H1 (cell line): ENCODE data around the gene RUFY1. TPM values are rescaled to one million over a fixed set of nuclear protein-coding genes. Genes with fewer than 3 reads are reported as not detected.

Experiments
- CBX5 ChIP-seq: fragments of 300-800, 300-1000 bp; sonication (generic); IDR thresholded peaks from 2 replicates; pipeline ENCODE4 v1.7.1; 2016; ENCODE audit warnings: antibody characterized with exemption, low read length, low read depth
- CHD7 ChIP-seq: fragments of 300-600 bp; sonication (generic); IDR thresholded peaks from 2 replicates; pipeline ENCODE4 v1.7.1; 2012; ENCODE audit warnings: low read length, moderate library complexity, mild to moderate bottlenecking, inconsistent platforms; ENCODE audit not compliant: insufficient replicate concordance
- polyA plus RNA-seq, 7 experiments: library from polyadenylated mRNA; depleted of rRNA in 3 of 7; stranded (reverse) in 5 of 7; unstranded in 2 of 7; fragments of >200 nt in 5 of 7; fragments of 200-250 nt in 2 of 7; gene quantifications; 1 replicate in 5 of 7; 2 replicates in 1 of 7; 4 replicates in 1 of 7; pipeline versions ENCODE4 v1.2.1 to v1.2.3, GENCODE V29; 2011 to 2013; ENCODE audit warnings: missing spikeins in 2 of 7, mixed read lengths in 2 of 7
- total RNA-seq: library from RNA; stranded (reverse); fragmentation: NEBNext Ultra II Directional; extraction: Animal tissue kit (Norgen Biotek cat#: 25700); gene quantifications from 2 replicates; pipeline ENCODE4 v1.2.1, GENCODE V29; 2021

Gene RUFY1
- total and polyA plus RNA-seq, 2 of the 8 experiments (the other 6 are each of a cell fraction or from before 2014, with no cell fraction given), result 22.4 to 29.5 TPM

GRCh38 chr5:179542170-179542569, 8.2 kb upstream of the RUFY1 start (continued):
- TF ChIP-seq CHD7, result no peak
- TF ChIP-seq CBX5, result no peak
